GM21447 (cell line): Measurements from ENCODE around the gene RUNX2.

Experiments
- ATAC-seq: cut with Tn5 transposase; IDR thresholded peaks from one replicate; pipeline ENCODE4 v1.9.1; 2021; ENCODE audit not compliant: unreplicated experiment

RUNX2 gene

GRCh38 chr6:45431317-45432065 is 103.4 kb downstream of the RUNX2 start:
- no peak for ATAC-seq

GRCh38 chr6:45432977-45433376 is 104.8 kb downstream of the RUNX2 start:
- ATAC-seq, result no peak

GRCh38 chr6:45433533-45434380 is 105.6 kb downstream of the RUNX2 start:
- no peak for ATAC-seq

GRCh38 chr6:45434381-45434700 is 106.2 kb downstream of the RUNX2 start:
- no peak for ATAC-seq

- no peak for ATAC-seq
Observed at GRCh38 chr6:45436544-45437438, 108.7 kb downstream of the RUNX2 start.

GRCh38 chr6:45437439-45437815 is 109.3 kb downstream of the RUNX2 start:
- ATAC-seq, result no peak

GRCh38 chr6:45438151-45438550 is 110.0 kb downstream of the RUNX2 start:
- ATAC-seq, result no peak

- ATAC-seq, result no peak
Observed at GRCh38 chr6:45438849-45439406, 110.8 kb downstream of the RUNX2 start.

GRCh38 chr6:45439459-45439858 is 111.3 kb downstream of the RUNX2 start:
- ATAC-seq, result no peak

GRCh38 chr6:45439861-45440388 is 111.8 kb downstream of the RUNX2 start:
- no peak for ATAC-seq

GRCh38 chr6:45441851-45442453 is 113.8 kb downstream of the RUNX2 start:
- ATAC-seq, result no peak

- ATAC-seq, result no peak
Observed at GRCh38 chr6:45442716-45443115, 114.6 kb downstream of the RUNX2 start.

- no peak for ATAC-seq
Observed at GRCh38 chr6:45445364-45445748, 117.2 kb downstream of the RUNX2 start.

- ATAC-seq, result no peak
Observed at GRCh38 chr6:45445749-45446549, 117.8 kb downstream of the RUNX2 start.

- no peak for ATAC-seq
Observed at GRCh38 chr6:45447005-45447404, 118.9 kb downstream of the RUNX2 start.

GRCh38 chr6:45447716-45448115 is 119.6 kb downstream of the RUNX2 start:
- ATAC-seq, result no peak

GRCh38 chr6:45448417-45449389 is 120.6 kb downstream of the RUNX2 start:
- ATAC-seq, result no peak

- no peak for ATAC-seq
Observed at GRCh38 chr6:45450132-45450531, 122.0 kb downstream of the RUNX2 start.

GRCh38 chr6:45450831-45451230 is 122.7 kb downstream of the RUNX2 start:
- no peak for ATAC-seq
